ENCODE data around the gene NKAIN2.

NKAIN2 gene

DNA sequence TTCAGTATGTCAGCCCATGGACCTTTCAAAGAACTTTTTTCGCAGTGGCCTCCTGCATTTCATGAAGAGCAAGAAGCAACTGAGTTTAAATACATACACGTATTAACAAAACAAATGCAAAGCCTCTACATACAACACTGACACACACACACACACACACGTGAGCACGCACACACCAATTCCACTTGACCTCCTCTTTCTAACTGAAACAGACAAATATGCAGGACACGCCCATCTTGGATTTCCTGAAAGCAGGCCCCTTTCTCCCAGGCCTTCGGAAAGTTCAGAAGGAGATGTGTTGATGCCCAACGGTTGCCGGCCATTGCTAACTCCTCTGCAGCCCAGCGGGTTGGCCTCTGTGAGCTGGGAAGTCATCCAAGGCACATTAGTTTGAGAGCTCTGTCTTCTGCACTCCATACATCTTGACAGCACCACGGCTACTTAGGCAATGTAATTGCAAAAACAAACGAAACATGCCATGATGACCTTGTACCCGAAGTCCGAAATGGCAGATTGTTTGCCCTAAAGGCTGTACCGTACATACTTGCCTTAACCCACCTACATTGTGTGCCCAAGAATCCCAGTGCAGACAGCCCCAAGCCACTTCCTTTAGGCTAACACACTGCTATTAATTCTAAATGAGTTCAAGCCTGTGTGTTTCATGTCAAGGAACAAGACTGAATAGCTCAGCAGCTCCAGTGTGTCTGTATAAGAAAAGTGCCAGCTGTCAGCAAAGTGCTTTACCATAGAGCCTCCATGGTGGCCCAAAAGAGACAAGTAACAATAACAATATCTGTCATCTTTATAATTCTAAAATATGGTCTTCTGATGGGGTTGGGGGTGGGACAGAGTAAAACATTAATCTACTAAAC lies 1019.8 kb downstream of the NKAIN2 start:
- DNase-seq (ENCODE audit: low read depth in 2 of 2) = no peak

DNA sequence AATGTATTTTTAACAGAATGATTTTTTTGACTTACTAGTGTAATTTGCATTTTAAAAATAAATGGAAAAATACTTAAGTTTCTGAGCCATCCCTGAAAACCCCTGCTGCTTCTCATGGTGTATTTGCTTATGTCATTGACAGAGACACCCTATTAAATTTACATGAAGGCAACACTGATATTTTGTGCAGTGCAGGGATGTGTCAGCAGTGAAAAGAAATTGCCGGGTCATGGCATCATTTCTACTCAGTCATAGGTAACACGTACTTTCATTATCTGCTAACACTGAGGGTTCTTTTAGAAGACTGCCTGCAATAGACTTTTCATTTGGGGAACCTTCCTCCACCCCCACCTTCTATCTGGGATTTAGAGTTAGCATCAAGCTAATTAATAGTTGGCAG lies 1021.9 kb downstream of the NKAIN2 start:
- no peak for DNase-seq (ENCODE audit: low read depth in 2 of 2)

DNA sequence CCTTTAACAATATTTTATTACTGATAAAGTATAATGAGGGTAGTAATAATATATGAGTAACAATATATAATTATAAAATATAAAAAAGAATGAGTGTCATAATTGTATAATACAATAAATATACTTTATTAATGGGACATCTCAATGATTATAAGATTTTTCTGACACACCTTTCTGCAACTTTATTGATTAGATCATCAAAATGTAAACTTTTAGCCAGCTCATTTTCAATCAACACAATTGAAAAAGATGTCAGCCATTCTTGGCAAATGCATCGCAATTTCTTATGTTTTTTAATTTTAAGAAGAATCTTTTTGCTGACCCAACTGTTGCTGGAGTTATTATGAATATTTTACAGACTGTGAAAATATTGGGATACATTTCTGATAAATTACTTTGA lies 1026.2 kb downstream of the NKAIN2 start:
- DNase-seq (ENCODE audit: low read depth in 2 of 2) = no peak

DNA sequence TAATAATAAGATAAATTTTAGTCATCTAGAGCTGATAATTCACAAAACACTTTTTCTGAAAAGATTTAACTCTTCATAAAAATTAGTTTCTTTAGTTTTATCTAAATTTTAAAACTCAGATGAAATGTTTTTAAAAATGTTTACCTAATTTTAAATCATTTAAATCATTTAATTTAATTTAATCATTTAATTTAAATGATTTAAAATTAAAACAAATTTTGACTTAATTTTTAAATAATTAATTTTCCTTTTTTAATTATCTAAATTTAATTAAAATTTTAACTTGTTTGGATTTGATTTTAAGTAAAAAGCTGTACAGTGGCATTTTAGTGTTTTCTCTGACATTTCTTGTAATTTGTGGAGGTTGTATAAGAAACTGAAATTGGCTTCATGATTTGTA lies 1026.8 kb downstream of the NKAIN2 start:
- DNase-seq (ENCODE audit: low read depth in 2 of 2) = no peak

- DNase-seq (ENCODE audit: low read depth in 2 of 2) = no peak
Measured at GRCh38 chr6:124854338-124854922, 1050.8 kb downstream of the NKAIN2 start.

DNA sequence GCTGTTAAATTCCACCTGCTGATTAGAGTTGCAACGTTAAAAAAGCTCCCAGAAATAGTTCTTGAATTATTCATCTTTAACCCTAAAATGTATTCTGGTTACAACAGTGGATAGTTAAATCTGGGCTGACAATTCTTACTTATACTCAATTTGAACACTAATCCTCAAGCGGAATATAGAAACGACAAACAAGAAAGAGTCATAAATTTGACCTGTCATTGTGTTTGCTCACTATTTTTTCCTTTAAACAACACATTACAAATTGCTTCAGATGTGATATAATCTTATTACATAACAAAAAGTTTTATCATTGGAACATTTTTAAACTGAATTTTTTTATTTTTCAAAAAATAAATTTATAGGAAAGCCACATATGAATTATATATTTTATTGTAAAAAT lies 1054.1 kb downstream of the NKAIN2 start:
- DNase-seq (ENCODE audit: low read depth in 2 of 2) = no peak

- no peak for DNase-seq (ENCODE audit: low read depth in 2 of 2)
Measured at GRCh38 chr6:124858564-124858963, 1054.9 kb downstream of the NKAIN2 start.

GRCh38 chr6:124859366-124859765 lies 1055.7 kb downstream of the NKAIN2 start:
- DNase-seq (ENCODE audit: low read depth in 2 of 2) = no peak

GRCh38 chr6:124866040-124866439 lies 1062.4 kb downstream of the NKAIN2 start:
- DNase-seq (ENCODE audit: low read depth in 2 of 2) = no peak

DNA sequence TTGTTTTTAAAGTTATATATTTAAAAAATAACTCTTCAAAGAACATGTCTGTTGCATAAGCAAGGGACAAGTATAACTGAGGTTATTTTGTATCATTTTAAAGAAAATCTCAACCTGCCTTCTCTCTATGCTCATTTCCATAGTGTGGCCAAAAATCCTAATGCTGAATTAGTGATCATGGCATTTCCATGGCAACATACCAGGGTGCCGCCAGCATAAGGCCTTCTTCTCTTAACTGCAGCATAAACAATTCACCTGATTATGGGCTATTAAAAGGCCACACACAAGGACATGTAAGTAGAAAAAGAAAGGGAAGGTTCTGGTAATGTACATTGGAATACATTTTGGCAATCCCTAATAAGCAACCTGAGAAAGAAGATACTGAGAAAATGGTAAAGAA lies 1063.5 kb downstream of the NKAIN2 start:
- no peak for DNase-seq (ENCODE audit: low read depth in 2 of 2)

DNA sequence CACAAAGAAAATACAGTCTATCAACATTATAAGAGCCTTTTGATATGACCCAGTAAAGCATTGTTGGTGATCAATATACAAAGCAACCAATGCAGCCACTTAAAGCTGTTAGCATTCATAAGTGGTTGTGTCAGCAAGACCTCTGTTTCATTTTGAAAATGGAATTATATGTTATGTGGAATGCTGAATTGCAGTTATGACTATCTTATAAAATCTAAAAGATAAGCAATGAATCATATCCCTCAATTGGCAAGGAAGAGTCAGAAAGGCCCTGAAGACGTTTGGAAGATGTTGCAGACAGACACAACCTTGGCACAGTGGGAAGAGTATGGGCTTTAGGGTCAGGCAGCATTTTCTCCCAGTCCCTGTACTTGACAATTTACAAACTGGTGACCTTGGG lies 1064.8 kb downstream of the NKAIN2 start:
- no peak for DNase-seq (ENCODE audit: low read depth in 2 of 2)

GRCh38 chr6:124869416-124869815 lies 1065.8 kb downstream of the NKAIN2 start:
- DNase-seq (ENCODE audit: low read depth in 2 of 2) = no peak

DNA sequence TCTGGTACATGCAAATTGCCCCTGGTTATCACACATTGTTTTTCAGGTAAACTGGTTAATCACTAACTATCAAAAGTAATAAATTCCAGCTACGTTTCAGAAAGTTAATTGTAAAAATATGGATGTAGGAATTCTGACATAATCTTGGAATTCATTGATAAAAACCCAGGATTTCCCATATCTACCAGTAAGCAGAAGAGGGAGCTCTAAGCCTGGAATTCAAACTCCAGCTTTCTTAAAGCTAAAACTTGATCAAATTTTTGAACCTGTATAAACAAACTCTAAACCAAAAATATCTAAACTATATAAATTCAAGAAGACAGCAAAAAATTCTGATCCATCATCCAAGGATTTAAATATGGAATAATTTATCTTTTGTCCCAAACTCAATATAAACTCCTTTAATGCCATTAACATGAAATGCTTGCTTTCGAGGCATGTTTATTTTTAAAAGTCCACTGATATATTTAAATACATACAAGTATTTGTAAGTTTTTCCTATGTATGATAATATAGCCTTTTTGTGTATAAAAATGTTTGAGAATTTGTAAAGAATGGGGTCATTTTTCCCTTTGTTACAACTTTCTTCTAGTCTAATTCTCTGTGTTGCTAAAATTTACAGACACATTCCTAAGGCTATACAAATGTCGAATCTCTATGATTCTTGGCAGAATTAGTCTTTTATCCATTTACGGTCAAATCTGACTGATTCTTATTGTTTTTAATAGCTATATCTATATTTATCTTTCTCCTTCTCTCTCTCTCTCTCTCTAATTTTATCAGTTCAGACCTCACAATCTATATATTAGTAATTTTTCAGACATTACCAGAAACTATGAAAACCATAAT lies 1067.2 kb downstream of the NKAIN2 start:
- no peak for DNase-seq (ENCODE audit: low read depth in 2 of 2)

- DNase-seq (ENCODE audit: low read depth in 2 of 2) = no peak
Measured at GRCh38 chr6:124872361-124873065, 1068.8 kb downstream of the NKAIN2 start.

- no peak for DNase-seq (ENCODE audit: low read depth in 2 of 2)
Measured at GRCh38 chr6:124873066-124873410, 1069.4 kb downstream of the NKAIN2 start.
